GM23338 (cell line): Measurements from ENCODE around the gene XRRA1.

ENCODE experiments used
- CREB1 ChIP-seq: fragments of 250-450 bp; sonication (Bioruptor Pico); IDR thresholded peaks from 2 replicates; pipeline ENCODE4 v1.5.0; 2020; ENCODE audit warnings: low read depth, mild to moderate bottlenecking, moderate library complexity
- EZH2 ChIP-seq: fragments of 200-600 bp; sonication (generic); IDR thresholded peaks from one replicate; pipeline ENCODE4 v1.8.0; 2017; ENCODE audit warnings: antibody characterized with exemption, mild to moderate bottlenecking, low read depth; ENCODE audit not compliant: unreplicated experiment
- EZH2phosphoT487 ChIP-seq: fragments of 200-600 bp; sonication (generic); IDR thresholded peaks from one replicate; pipeline ENCODE4 v1.8.1; 2018; ENCODE audit warnings: antibody characterized with exemption; ENCODE audit not compliant: unreplicated experiment
- JUNB ChIP-seq: IDR thresholded peaks from one replicate; pipeline ENCODE4 v1.6.1; 2016; ENCODE audit warnings: antibody characterized with exemption; ENCODE audit not compliant: unreplicated experiment
- POLR2AphosphoS5 ChIP-seq: IDR thresholded peaks from 2 replicates; pipeline ENCODE4 v1.6.1; 2016; ENCODE audit warnings: antibody characterized with exemption, low read depth
- STAT1 ChIP-seq: IDR thresholded peaks from one replicate; pipeline ENCODE4 v1.6.1; 2016; ENCODE audit warnings: antibody characterized with exemption; ENCODE audit not compliant: unreplicated experiment
- TF ChIP-seq, protein P1 (sequence below), 2 experiments: fragments of 200-600 bp in 1 of 2; sonication (generic) in 1 of 2; conservative IDR thresholded peaks; 2 replicates each; pipeline versions ENCODE4 v1.5.1 to v1.6.1; 2016 to 2017; ENCODE audit warnings: antibody characterized with exemption in 2 of 2, low read depth in 2 of 2, mild to moderate bottlenecking in 2 of 2, moderate library complexity in 1 of 2
- TF ChIP-seq, protein P2 (sequence below): fragments of 250-450 bp; sonication (Bioruptor Pico); IDR thresholded peaks from 2 replicates; pipeline ENCODE4 v1.5.0; 2020; ENCODE audit warnings: mild to moderate bottlenecking, moderate library complexity

GRCh38 chr11:74926304-74927030 is 22.4 kb downstream of the XRRA1 start:
- no peak for TF ChIP-seq POLR2AphosphoS5
- TF ChIP-seq EZH2: no peak
- TF ChIP-seq, protein P1, sequence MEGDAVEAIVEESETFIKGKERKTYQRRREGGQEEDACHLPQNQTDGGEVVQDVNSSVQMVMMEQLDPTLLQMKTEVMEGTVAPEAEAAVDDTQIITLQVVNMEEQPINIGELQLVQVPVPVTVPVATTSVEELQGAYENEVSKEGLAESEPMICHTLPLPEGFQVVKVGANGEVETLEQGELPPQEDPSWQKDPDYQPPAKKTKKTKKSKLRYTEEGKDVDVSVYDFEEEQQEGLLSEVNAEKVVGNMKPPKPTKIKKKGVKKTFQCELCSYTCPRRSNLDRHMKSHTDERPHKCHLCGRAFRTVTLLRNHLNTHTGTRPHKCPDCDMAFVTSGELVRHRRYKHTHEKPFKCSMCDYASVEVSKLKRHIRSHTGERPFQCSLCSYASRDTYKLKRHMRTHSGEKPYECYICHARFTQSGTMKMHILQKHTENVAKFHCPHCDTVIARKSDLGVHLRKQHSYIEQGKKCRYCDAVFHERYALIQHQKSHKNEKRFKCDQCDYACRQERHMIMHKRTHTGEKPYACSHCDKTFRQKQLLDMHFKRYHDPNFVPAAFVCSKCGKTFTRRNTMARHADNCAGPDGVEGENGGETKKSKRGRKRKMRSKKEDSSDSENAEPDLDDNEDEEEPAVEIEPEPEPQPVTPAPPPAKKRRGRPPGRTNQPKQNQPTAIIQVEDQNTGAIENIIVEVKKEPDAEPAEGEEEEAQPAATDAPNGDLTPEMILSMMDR (conservative IDR thresholded peaks at IDR 0.05; ENCODE audit: low read depth in 2 of 2): no peak
- TF ChIP-seq EZH2phosphoT487: no peak
- no peak for TF ChIP-seq JUNB
- TF ChIP-seq, protein P2, sequence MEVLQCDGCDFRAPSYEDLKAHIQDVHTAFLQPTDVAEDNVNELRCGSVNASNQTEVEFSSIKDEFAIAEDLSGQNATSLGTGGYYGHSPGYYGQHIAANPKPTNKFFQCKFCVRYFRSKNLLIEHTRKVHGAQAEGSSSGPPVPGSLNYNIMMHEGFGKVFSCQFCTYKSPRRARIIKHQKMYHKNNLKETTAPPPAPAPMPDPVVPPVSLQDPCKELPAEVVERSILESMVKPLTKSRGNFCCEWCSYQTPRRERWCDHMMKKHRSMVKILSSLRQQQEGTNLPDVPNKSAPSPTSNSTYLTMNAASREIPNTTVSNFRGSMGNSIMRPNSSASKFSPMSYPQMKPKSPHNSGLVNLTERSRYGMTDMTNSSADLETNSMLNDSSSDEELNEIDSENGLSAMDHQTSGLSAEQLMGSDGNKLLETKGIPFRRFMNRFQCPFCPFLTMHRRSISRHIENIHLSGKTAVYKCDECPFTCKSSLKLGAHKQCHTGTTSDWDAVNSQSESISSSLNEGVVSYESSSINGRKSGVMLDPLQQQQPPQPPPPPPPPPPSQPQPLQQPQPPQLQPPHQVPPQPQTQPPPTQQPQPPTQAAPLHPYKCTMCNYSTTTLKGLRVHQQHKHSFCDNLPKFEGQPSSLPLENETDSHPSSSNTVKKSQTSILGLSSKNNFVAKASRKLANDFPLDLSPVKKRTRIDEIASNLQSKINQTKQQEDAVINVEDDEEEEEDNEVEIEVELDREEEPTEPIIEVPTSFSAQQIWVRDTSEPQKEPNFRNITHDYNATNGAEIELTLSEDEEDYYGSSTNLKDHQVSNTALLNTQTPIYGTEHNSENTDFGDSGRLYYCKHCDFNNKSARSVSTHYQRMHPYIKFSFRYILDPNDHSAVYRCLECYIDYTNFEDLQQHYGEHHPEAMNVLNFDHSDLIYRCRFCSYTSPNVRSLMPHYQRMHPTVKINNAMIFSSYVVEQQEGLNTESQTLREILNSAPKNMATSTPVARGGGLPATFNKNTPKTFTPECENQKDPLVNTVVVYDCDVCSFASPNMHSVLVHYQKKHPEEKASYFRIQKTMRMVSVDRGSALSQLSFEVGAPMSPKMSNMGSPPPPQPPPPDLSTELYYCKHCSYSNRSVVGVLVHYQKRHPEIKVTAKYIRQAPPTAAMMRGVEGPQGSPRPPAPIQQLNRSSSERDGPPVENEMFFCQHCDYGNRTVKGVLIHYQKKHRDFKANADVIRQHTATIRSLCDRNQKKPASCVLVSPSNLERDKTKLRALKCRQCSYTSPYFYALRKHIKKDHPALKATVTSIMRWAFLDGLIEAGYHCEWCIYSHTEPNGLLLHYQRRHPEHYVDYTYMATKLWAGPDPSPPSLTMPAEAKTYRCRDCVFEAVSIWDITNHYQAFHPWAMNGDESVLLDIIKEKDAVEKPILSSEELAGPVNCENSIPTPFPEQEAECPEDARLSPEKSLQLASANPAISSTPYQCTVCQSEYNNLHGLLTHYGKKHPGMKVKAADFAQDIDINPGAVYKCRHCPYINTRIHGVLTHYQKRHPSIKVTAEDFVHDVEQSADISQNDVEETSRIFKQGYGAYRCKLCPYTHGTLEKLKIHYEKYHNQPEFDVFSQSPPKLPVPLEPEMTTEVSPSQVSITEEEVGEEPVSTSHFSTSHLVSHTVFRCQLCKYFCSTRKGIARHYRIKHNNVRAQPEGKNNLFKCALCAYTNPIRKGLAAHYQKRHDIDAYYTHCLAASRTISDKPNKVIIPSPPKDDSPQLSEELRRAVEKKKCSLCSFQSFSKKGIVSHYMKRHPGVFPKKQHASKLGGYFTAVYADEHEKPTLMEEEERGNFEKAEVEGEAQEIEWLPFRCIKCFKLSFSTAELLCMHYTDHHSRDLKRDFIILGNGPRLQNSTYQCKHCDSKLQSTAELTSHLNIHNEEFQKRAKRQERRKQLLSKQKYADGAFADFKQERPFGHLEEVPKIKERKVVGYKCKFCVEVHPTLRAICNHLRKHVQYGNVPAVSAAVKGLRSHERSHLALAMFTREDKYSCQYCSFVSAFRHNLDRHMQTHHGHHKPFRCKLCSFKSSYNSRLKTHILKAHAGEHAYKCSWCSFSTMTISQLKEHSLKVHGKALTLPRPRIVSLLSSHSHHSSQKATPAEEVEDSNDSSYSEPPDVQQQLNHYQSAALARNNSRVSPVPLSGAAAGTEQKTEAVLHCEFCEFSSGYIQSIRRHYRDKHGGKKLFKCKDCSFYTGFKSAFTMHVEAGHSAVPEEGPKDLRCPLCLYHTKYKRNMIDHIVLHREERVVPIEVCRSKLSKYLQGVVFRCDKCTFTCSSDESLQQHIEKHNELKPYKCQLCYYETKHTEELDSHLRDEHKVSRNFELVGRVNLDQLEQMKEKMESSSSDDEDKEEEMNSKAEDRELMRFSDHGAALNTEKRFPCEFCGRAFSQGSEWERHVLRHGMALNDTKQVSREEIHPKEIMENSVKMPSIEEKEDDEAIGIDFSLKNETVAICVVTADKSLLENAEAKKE (CRISPR knock-in tag): no peak
- TF ChIP-seq CREB1 (CRISPR knock-in tag): no peak
- no peak for TF ChIP-seq STAT1
